Head of caudate nucleus (tissue), 42 donors: ENCODE data around the gene PRR5.

ENCODE experiments used
- DNase-seq, 42 donors: peaks; one replicate each; pipeline versions ENCODE4 v3.0.0 to v3.0.0-alpha.2; 2020 to 2021; ENCODE audit warnings: mixed read lengths in 7 of 42
- intact Hi-C: fragments of 100-400 bp; cut with DNase I; formaldehyde crosslinking; loops from one replicate; pipeline ENCODE4 v1.15.0; 2022

PRR5 gene

GRCh38 chr22:44686873-44687600 lies 15.0 kb upstream of the PRR5 start:
- intact Hi-C loops = no loop called here
- no peak for DNase-seq

- intact Hi-C loops = no loop called here
- no peak for DNase-seq
These were observed 12.8 kb upstream of the PRR5 start for GRCh38 chr22:44689173-44689572.

- no peak for DNase-seq
- intact Hi-C loops = no loop called here
These were observed 12.0 kb upstream of the PRR5 start for GRCh38 chr22:44689915-44690524.

- no peak for DNase-seq
- intact Hi-C loops = no loop called here
These were observed 10.0 kb upstream of the PRR5 start for GRCh38 chr22:44691796-44692661.

- DNase-seq = no peak
- intact Hi-C loops = no loop called here
These were observed 9.4 kb upstream of the PRR5 start for GRCh38 chr22:44692662-44693007.

GRCh38 chr22:44693145-44693544 lies 8.9 kb upstream of the PRR5 start:
- intact Hi-C loops = no loop called here
- DNase-seq = no peak

- intact Hi-C loops = no loop called here
- no peak for DNase-seq
These were observed 8.2 kb upstream of the PRR5 start for GRCh38 chr22:44693756-44694155.

- peak; percentile 44 to 89 (median 74) for DNase-seq
- intact Hi-C loops = loop anchor here (5.0 kb wide), 1 partner anchor 35 kb away; no protein-coding TSS in a partner anchor
These were observed 4.4 kb upstream of the PRR5 start for GRCh38 chr22:44697423-44698141.

- peak in 6 of 42 donors; percentile 19 to 54 (median 28) for DNase-seq
- intact Hi-C loops = loop anchor here (5.0 kb wide), 1 partner anchor 34 kb away; no protein-coding TSS in a partner anchor
These were observed 3.2 kb upstream of the PRR5 start for GRCh38 chr22:44698531-44699421.

- intact Hi-C loops = no loop called here
These were observed 1.5 kb upstream of the PRR5 start for GRCh38 chr22:44700456-44700855.

GRCh38 chr22:44701187-44701790 lies 715 bp upstream of the PRR5 start:
- no peak for DNase-seq
- intact Hi-C loops = no loop called here

More at GRCh38 chr22:44700456-44700855, 1.5 kb upstream of the PRR5 start:
- DNase-seq = no peak

- DNase-seq = peak in 6 of 42 donors; percentile 12 to 48 (median 26)
- intact Hi-C loops = no loop called here
These were observed 635 bp downstream of the PRR5 start for GRCh38 chr22:44702479-44703198.

- intact Hi-C loops = no loop called here
- no peak for DNase-seq
These were observed 1.4 kb downstream of the PRR5 start for GRCh38 chr22:44703255-44703870.

GRCh38 chr22:44704159-44705021 lies 2.4 kb downstream of the PRR5 start:
- intact Hi-C loops = no loop called here
- DNase-seq = no peak

- intact Hi-C loops = no loop called here
- DNase-seq = no peak
These were observed 3.0 kb downstream of the PRR5 start for GRCh38 chr22:44705022-44705297.

GRCh38 chr22:44706488-44706887 lies 4.5 kb downstream of the PRR5 start:
- no peak for DNase-seq
- intact Hi-C loops = no loop called here
